ENCODE measurements around the gene GIMAP1. TPM values are rescaled to one million over a fixed set of nuclear protein-coding genes. Genes with fewer than 3 reads are reported as not detected.

The GIMAP1 gene
- total and polyA plus RNA-seq, 7 donors = 1.8 to 3.9 (median 3.3) TPM

GRCh38 chr7:150722431-150722931, 6.1 kb downstream of the GIMAP1 start:
- peak overlapping the region; percentile 36 for H3K4me3 ChIP-seq
- DNase-seq = no peak
- no peaks in the 10 kb centered on the region for H3K9me3 ChIP-seq
- no peak for TF ChIP-seq CTCF (IDR thresholded peaks at IDR 0.05)
- ATAC-seq = no peak
- no peaks in the 10 kb centered on the region for H3K27me3 ChIP-seq (ENCODE audit: insufficient read depth in 3 of 3, low read length in 2 of 3)
- intact Hi-C loops (cut with DNase I) = no loop called here
- H3K4me1 ChIP-seq = no peaks in the 10 kb centered on the region
- peak overlapping the region; percentile 71 for H3K27ac ChIP-seq
- WGBS, 3 donors = 20 to 25% (median 23%) methylated on average over 12 of the region's 12 CpGs
- H3K36me3 ChIP-seq (ENCODE audit: insufficient read depth in 1 of 2, low read depth in 1 of 2) = no peaks in the 10 kb centered on the region

- Histone ChIP-seq H3K36me3 (ENCODE audit: insufficient read depth in 1 of 2, low read depth in 1 of 2) (no peaks in the 10 kb centered on the region), H3K4me1 (no peaks in the 10 kb centered on the region), H3K27me3 (ENCODE audit: insufficient read depth in 3 of 3, low read length in 2 of 3) (no peaks in the 10 kb centered on the region), H3K9me3 (peaks cover 3% of the 10 kb centered on the region), H3K4me3 (no peak overlapping the region), H3K27ac (no peak overlapping the region)
- intact Hi-C loops (cut with DNase I) = no loop called here
- WGBS, 3 donors = 23 to 44% (median 31%) methylated on average over 1 of the region's 1 CpG
- TF ChIP-seq CTCF (IDR thresholded peaks at IDR 0.05) = no peak
- DNase-seq (no peak), ATAC-seq (no peak)
Measured at GRCh38 chr7:150723467-150723866, 7.1 kb downstream of the GIMAP1 start.

GRCh38 chr7:150727381-150727780, 11.0 kb downstream of the GIMAP1 start:
- intact Hi-C loops (cut with DNase I) = no loop called here
- TF ChIP-seq CTCF (IDR thresholded peaks at IDR 0.05) = no peak
- DNase-seq = no peak
- Histone ChIP-seq H3K27me3 (ENCODE audit: insufficient read depth in 3 of 3, low read length in 2 of 3) (no peaks in the 10 kb centered on the region), H3K4me3 (no peak overlapping the region), H3K9me3 (peaks cover 3% of the 10 kb centered on the region), H3K27ac (no peak overlapping the region), H3K4me1 (no peaks in the 10 kb centered on the region), H3K36me3 (ENCODE audit: insufficient read depth in 1 of 2, low read depth in 1 of 2) (no peaks in the 10 kb centered on the region)
- 60 to 64% (median 62%) methylated on average over 3 of the region's 3 CpGs for WGBS, 3 donors
- ATAC-seq = no peak

- DNase-seq (no peak), ATAC-seq (no peak)
- TF ChIP-seq CTCF (IDR thresholded peaks at IDR 0.05) = no peak
- Histone ChIP-seq H3K27me3 (ENCODE audit: insufficient read depth in 3 of 3, low read length in 2 of 3) (no peaks in the 10 kb centered on the region), H3K4me3 (no peak overlapping the region), H3K27ac (no peak overlapping the region), H3K4me1 (no peaks in the 10 kb centered on the region), H3K9me3 (peaks cover 3% of the 10 kb centered on the region), H3K36me3 (ENCODE audit: insufficient read depth in 1 of 2, low read depth in 1 of 2) (no peaks in the 10 kb centered on the region)
- intact Hi-C loops (cut with DNase I) = no loop called here
Measured at GRCh38 chr7:150728011-150728410, 11.6 kb downstream of the GIMAP1 start.

GRCh38 chr7:150728609-150729008, 12.2 kb downstream of the GIMAP1 start:
- no peak for TF ChIP-seq CTCF (IDR thresholded peaks at IDR 0.05)
- H3K36me3 ChIP-seq (ENCODE audit: insufficient read depth in 1 of 2, low read depth in 1 of 2) = no peaks in the 10 kb centered on the region

More at GRCh38 chr7:150728609-150729008, 12.2 kb downstream of the GIMAP1 start:
- H3K27ac ChIP-seq = no peak overlapping the region
- no peak for ATAC-seq
- no peaks in the 10 kb centered on the region for H3K27me3 ChIP-seq (ENCODE audit: insufficient read depth in 3 of 3, low read length in 2 of 3)
- H3K4me3 ChIP-seq = no peak overlapping the region
- no peaks in the 10 kb centered on the region for H3K4me1 ChIP-seq
- H3K9me3 ChIP-seq = peaks cover 3% of the 10 kb centered on the region
- no peak for DNase-seq
- intact Hi-C loops (cut with DNase I) = no loop called here
